ENCODE data around the gene WFS1. TPM values are rescaled to one million over a fixed set of nuclear protein-coding genes. Genes with fewer than 3 reads are reported as not detected.

WFS1 gene
- total RNA-seq, 1 donor from 2014 or later = 29.2 TPM

DNA sequence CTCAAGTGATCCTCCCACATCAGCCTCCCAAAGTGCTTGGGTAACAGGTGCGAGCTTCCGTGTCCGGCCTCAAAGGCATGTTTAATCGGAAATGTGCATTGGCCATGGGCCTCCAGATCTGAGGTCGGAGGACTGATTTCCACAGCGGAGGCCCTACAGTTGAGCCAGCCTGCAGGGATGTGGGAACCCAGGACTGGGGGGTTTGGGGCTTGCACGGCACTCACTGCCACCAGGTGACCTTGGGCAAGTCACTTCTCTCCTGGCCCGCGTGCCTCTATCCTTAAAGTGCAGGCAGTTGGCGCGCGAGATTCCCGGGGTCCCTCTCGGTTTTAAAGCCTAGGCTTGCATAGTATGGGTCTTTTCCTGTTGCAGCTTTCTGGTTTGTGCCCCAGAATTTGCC lies 18.3 kb upstream of the WFS1 start:
- Mint-ChIP-seq H3K9me3 (ENCODE audit: unreplicated experiment) (no peaks in the 10 kb centered on the region), H3K4me3 (ENCODE audit: unreplicated experiment) (no peak overlapping the region), H3K27ac (ENCODE audit: unreplicated experiment) (no peak overlapping the region), H3K36me3 (ENCODE audit: unreplicated experiment) (no peaks in the 10 kb centered on the region), H3K27me3 (ENCODE audit: unreplicated experiment) (peaks cover 29% of the 10 kb centered on the region), H3K4me1 (ENCODE audit: unreplicated experiment) (no peaks in the 10 kb centered on the region)
- DNase-seq (ENCODE audit: extremely low spot score, unreplicated experiment) = no peak
- TF ChIP-seq, protein P1, sequence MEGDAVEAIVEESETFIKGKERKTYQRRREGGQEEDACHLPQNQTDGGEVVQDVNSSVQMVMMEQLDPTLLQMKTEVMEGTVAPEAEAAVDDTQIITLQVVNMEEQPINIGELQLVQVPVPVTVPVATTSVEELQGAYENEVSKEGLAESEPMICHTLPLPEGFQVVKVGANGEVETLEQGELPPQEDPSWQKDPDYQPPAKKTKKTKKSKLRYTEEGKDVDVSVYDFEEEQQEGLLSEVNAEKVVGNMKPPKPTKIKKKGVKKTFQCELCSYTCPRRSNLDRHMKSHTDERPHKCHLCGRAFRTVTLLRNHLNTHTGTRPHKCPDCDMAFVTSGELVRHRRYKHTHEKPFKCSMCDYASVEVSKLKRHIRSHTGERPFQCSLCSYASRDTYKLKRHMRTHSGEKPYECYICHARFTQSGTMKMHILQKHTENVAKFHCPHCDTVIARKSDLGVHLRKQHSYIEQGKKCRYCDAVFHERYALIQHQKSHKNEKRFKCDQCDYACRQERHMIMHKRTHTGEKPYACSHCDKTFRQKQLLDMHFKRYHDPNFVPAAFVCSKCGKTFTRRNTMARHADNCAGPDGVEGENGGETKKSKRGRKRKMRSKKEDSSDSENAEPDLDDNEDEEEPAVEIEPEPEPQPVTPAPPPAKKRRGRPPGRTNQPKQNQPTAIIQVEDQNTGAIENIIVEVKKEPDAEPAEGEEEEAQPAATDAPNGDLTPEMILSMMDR (IDR thresholded peaks at IDR 0.05) = no peak

DNA sequence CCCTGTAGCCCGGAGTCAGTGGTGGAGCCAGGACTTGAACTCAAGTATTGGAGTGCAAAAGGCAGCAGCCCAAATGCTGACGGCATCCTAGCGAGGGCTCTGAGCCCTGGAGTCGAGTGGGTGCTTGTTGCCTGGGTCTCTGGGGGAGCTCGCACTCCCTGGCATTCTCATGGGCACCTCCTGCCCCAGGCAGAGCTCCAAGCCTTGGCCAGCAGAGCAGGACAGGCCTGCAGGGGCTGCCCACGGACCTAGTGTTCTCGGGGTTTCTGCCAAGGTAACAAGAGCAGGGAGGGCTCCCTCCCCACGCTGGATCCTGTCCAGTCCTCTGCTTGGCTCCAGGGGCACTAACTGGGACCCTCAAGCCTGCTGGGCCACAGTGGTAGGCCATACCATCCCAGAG lies 17.6 kb upstream of the WFS1 start:
- Mint-ChIP-seq H3K4me3 (ENCODE audit: unreplicated experiment) (no peak overlapping the region), H3K4me1 (ENCODE audit: unreplicated experiment) (no peaks in the 10 kb centered on the region), H3K9me3 (ENCODE audit: unreplicated experiment) (no peaks in the 10 kb centered on the region), H3K36me3 (ENCODE audit: unreplicated experiment) (no peaks in the 10 kb centered on the region), H3K27me3 (ENCODE audit: unreplicated experiment) (peaks cover 29% of the 10 kb centered on the region), H3K27ac (ENCODE audit: unreplicated experiment) (no peak overlapping the region)
- TF ChIP-seq, protein P1 (IDR thresholded peaks at IDR 0.05) = no peak
- no peak for DNase-seq (ENCODE audit: extremely low spot score, unreplicated experiment)

DNA sequence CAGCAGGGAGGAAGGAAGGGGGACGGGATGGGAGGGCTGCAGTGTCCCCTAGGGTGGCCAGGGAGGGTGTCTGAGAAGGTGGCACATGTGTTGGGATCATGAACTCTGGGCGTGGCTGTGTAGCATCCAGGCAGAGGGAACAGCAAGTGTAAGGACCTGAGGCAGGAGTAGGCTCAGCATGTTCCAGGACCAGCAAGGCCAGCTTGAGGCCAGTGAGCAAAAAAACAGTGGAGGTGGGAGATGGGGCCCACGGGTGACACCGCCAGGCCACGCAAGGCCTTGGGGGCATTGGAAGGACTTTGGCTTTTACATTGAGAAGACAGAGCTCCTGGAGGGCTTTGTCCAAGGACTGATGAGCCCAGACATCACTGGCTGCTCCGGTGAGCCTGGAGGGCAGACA lies 16.5 kb upstream of the WFS1 start:
- TF ChIP-seq, protein P1 (IDR thresholded peaks at IDR 0.05) = no peak
- no peak for DNase-seq (ENCODE audit: extremely low spot score, unreplicated experiment)
- Mint-ChIP-seq H3K36me3 (ENCODE audit: unreplicated experiment) (no peaks in the 10 kb centered on the region), H3K9me3 (ENCODE audit: unreplicated experiment) (no peaks in the 10 kb centered on the region), H3K27ac (ENCODE audit: unreplicated experiment) (no peak overlapping the region), H3K27me3 (ENCODE audit: unreplicated experiment) (peaks cover 28% of the 10 kb centered on the region), H3K4me3 (ENCODE audit: unreplicated experiment) (no peak overlapping the region), H3K4me1 (ENCODE audit: unreplicated experiment) (peaks cover 7% of the 10 kb centered on the region)

DNA sequence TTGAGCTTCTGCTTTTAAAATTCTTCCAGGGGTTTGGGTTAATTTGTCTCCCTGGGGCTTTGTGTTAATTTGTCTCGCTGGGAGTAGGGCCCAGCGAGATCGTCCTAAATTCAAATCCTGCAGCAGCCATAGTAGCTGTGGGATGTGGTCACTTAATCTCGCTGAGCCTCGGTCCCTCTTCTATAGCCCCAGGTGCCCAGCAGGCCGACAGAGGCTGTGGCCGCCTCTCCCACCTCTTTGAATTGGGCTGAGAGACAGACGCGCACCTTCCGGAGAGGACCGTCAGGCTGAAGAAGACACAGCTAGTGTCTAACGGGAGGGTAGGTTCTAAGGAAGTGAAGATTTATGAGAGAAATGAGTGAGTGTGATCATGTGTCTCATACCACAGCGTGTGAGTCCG lies 15.7 kb upstream of the WFS1 start:
- Mint-ChIP-seq H3K4me1 (ENCODE audit: unreplicated experiment) (peaks cover 7% of the 10 kb centered on the region), H3K36me3 (ENCODE audit: unreplicated experiment) (no peaks in the 10 kb centered on the region), H3K4me3 (ENCODE audit: unreplicated experiment) (no peak overlapping the region), H3K27ac (ENCODE audit: unreplicated experiment) (no peak overlapping the region), H3K9me3 (ENCODE audit: unreplicated experiment) (no peaks in the 10 kb centered on the region), H3K27me3 (ENCODE audit: unreplicated experiment) (peaks cover 19% of the 10 kb centered on the region)
- TF ChIP-seq, protein P1 (IDR thresholded peaks at IDR 0.05) = no peak
- DNase-seq (ENCODE audit: extremely low spot score, unreplicated experiment) = no peak

DNA sequence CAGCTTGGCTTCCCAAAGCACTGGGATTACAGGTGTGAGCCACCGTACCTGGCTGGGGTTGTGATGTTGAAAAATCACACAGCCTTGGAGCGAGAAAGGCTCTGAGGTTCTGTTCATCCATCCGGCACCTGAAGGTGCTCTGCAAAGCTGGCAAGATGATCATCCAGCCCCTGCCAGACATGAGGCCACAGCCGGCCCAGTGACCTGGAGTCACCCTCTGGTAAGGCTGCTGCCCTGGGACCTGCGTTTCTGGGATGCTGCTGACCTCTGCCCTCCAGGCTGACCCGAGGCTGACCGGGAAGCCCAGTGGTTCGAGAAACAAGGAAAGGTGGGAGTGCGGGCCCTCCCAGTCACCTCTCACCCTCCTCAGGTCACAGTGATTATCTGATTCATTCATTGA lies 13.5 kb upstream of the WFS1 start:
- Mint-ChIP-seq H3K4me3 (ENCODE audit: unreplicated experiment) (no peak overlapping the region), H3K4me1 (ENCODE audit: unreplicated experiment) (peaks cover 7% of the 10 kb centered on the region), H3K27me3 (ENCODE audit: unreplicated experiment) (peaks cover 15% of the 10 kb centered on the region), H3K27ac (ENCODE audit: unreplicated experiment) (no peak overlapping the region), H3K36me3 (ENCODE audit: unreplicated experiment) (no peaks in the 10 kb centered on the region), H3K9me3 (ENCODE audit: unreplicated experiment) (no peaks in the 10 kb centered on the region)
- DNase-seq (ENCODE audit: extremely low spot score, unreplicated experiment) = no peak
- TF ChIP-seq, protein P1 (IDR thresholded peaks at IDR 0.05) = no peak

All from osteocyte (in vitro differentiated cells).